ENCODE measurements around the gene TMEM170A.

TMEM170A gene

GRCh38 chr16:75406943-75407342 lies 57.5 kb downstream of the TMEM170A start:
- Histone ChIP-seq H3K9me3 (ENCODE audit: low read length) (no peaks in the 10 kb centered on the region), H2AFZ (ENCODE audit: low read length) (no peak overlapping the region), H3K27ac (ENCODE audit: low read depth, low read length, poor library complexity, severe bottlenecking) (no peak overlapping the region), H4K20me1 (ENCODE audit: insufficient read depth, low read length) (no peaks in the 10 kb centered on the region), H3K4me1 (ENCODE audit: insufficient read depth, low read length, severe bottlenecking) (peaks cover 3% of the 10 kb centered on the region), H3K9me2 (ENCODE audit: low read depth, low read length) (no peaks in the 10 kb centered on the region), H3K9ac (ENCODE audit: low read length) (no peak overlapping the region), H3K4me2 (ENCODE audit: low read length) (no peak overlapping the region), H3K36me3 (ENCODE audit: insufficient read depth, low read length) (peaks cover 38% of the 10 kb centered on the region), H3K27me3 (ENCODE audit: insufficient read depth, low read length) (no peaks in the 10 kb centered on the region), H3F3A (ENCODE audit: insufficient read depth, low read length) (no peaks in the 10 kb centered on the region), H3K79me2 (ENCODE audit: insufficient read depth, low read length) (no peaks in the 10 kb centered on the region), H3K4me3 (ENCODE audit: low read depth, low read length, poor library complexity, severe bottlenecking) (no peak overlapping the region)
- TF ChIP-seq EZH2 (IDR thresholded peaks at IDR 0.05; ENCODE audit: borderline replicate concordance, low read length) (no peak), CTCF (IDR thresholded peaks at IDR 0.05; ENCODE audit: low read length) (no peak)

- Histone ChIP-seq H3K4me3 (ENCODE audit: low read depth, low read length, poor library complexity, severe bottlenecking) (no peak overlapping the region), H3K9me2 (ENCODE audit: low read depth, low read length) (no peaks in the 10 kb centered on the region), H3K79me2 (ENCODE audit: insufficient read depth, low read length) (no peaks in the 10 kb centered on the region), H4K20me1 (ENCODE audit: insufficient read depth, low read length) (no peaks in the 10 kb centered on the region), H3K9me3 (ENCODE audit: low read length) (no peaks in the 10 kb centered on the region), H3K9ac (ENCODE audit: low read length) (no peak overlapping the region), H3K27ac (ENCODE audit: low read depth, low read length, poor library complexity, severe bottlenecking) (no peak overlapping the region), H3K27me3 (ENCODE audit: insufficient read depth, low read length) (no peaks in the 10 kb centered on the region), H3K4me1 (ENCODE audit: insufficient read depth, low read length, severe bottlenecking) (peaks cover 3% of the 10 kb centered on the region), H3F3A (ENCODE audit: insufficient read depth, low read length) (no peaks in the 10 kb centered on the region), H3K36me3 (ENCODE audit: insufficient read depth, low read length) (peaks cover 20% of the 10 kb centered on the region; the same call in 1 of the 2 replicates), H3K4me2 (ENCODE audit: low read length) (no peak overlapping the region), H2AFZ (ENCODE audit: low read length) (no peak overlapping the region)
- TF ChIP-seq EZH2 (IDR thresholded peaks at IDR 0.05; ENCODE audit: borderline replicate concordance, low read length) (no peak), CTCF (IDR thresholded peaks at IDR 0.05; ENCODE audit: low read length) (peak; percentile 56)
These were observed 61.5 kb downstream of the TMEM170A start for GRCh38 chr16:75402821-75403475.

- TF ChIP-seq EZH2 (IDR thresholded peaks at IDR 0.05; ENCODE audit: borderline replicate concordance, low read length) (no peak), CTCF (IDR thresholded peaks at IDR 0.05; ENCODE audit: low read length) (no peak)
- Histone ChIP-seq H3K27ac (ENCODE audit: low read depth, low read length, poor library complexity, severe bottlenecking) (no peak overlapping the region), H4K20me1 (ENCODE audit: insufficient read depth, low read length) (no peaks in the 10 kb centered on the region), H3K79me2 (ENCODE audit: insufficient read depth, low read length) (no peaks in the 10 kb centered on the region), H3K9me2 (ENCODE audit: low read depth, low read length) (no peaks in the 10 kb centered on the region), H3K9ac (ENCODE audit: low read length) (no peak overlapping the region), H3K27me3 (ENCODE audit: insufficient read depth, low read length) (no peaks in the 10 kb centered on the region), H3F3A (ENCODE audit: insufficient read depth, low read length) (no peaks in the 10 kb centered on the region), H3K4me3 (ENCODE audit: low read depth, low read length, poor library complexity, severe bottlenecking) (no peak overlapping the region), H3K9me3 (ENCODE audit: low read length) (no peaks in the 10 kb centered on the region), H3K4me1 (ENCODE audit: insufficient read depth, low read length, severe bottlenecking) (peaks cover 3% of the 10 kb centered on the region), H2AFZ (ENCODE audit: low read length) (no peak overlapping the region), H3K36me3 (ENCODE audit: insufficient read depth, low read length) (peaks cover 21% of the 10 kb centered on the region; the same call in 1 of the 2 replicates), H3K4me2 (ENCODE audit: low read length) (no peak overlapping the region)
These were observed 62.2 kb downstream of the TMEM170A start for GRCh38 chr16:75402159-75402820.

All from OCI-LY1 (cell line).